ENCODE data around the gene CDK19. TPM values are rescaled to one million over a fixed set of nuclear protein-coding genes. Genes with fewer than 3 reads are reported as not detected.

The CDK19 gene
- total and polyA plus RNA-seq, 2 of the 13 experiments (the other 11 are each of a cell fraction or from before 2014, with no cell fraction given), result 13.4 to 27.0 TPM

DNA sequence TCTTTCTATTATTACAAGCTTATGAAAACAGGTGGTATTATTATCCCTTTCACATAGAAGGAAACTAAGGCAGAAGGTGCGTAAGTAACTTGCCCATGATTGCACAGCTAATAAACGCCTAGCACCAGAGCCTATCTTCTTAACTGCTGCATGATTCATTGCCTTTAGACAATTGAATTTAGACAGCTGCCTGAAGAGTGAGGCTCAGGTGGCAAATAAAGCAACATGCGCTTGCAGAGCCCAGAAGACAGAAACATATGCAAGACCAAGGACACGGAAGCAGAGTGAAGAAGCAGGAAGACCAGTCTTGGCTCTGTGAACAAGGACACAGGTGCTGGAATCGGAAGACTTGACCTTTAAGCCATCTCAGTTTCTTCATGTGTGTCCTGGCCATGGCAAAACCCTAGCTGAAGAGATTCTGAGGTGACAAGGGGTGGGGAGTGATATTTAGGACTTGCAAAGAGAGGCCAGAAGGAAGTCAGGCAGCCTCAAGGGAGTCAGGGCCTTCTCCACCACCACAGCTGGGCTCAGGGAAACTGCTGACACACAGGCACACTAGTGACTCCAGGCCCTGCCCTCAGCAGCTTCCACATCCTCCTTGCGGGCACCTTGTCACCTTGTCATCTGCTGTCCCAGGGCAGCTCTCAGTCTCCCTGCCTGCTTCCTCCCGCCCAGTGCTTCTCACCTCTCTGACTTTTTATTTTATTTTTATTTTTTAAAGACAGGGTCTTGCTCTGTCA is 247.1 kb downstream of the CDK19 start (continued):
- TF ChIP-seq CBX2 (IDR thresholded peaks at IDR 0.05; ENCODE audit: low read depth, low read length), result no peak
- TF ChIP-seq CBX2 (CRISPR knock-in tag; IDR thresholded peaks at IDR 0.05; ENCODE audit: low read depth), result no peak
- TF ChIP-seq ZFY (CRISPR knock-in tag; IDR thresholded peaks at IDR 0.05), result 0 out of 2 replicates have a peak, but pooled peaks have one; percentile 13
- no peak for TF ChIP-seq EP300 (IDR thresholded peaks at IDR 0.05; ENCODE audit: low read depth in 2 of 2, low read length in 2 of 2)
- TF ChIP-seq EP300 (CRISPR knock-in tag; IDR thresholded peaks at IDR 0.05; ENCODE audit: borderline replicate concordance), result no peak
- 0 out of 2 replicates have a peak, but pooled peaks have one; percentile 40 for TF ChIP-seq PHF8 (CRISPR knock-in tag; IDR thresholded peaks at IDR 0.05)
- TF ChIP-seq KDM5A (IDR thresholded peaks at IDR 0.05; ENCODE audit: borderline replicate concordance, low read length), result no peak
- TF ChIP-seq CCDC6 (CRISPR knock-in tag; IDR thresholded peaks at IDR 0.05), result no peak
- TF ChIP-seq, protein P1, sequence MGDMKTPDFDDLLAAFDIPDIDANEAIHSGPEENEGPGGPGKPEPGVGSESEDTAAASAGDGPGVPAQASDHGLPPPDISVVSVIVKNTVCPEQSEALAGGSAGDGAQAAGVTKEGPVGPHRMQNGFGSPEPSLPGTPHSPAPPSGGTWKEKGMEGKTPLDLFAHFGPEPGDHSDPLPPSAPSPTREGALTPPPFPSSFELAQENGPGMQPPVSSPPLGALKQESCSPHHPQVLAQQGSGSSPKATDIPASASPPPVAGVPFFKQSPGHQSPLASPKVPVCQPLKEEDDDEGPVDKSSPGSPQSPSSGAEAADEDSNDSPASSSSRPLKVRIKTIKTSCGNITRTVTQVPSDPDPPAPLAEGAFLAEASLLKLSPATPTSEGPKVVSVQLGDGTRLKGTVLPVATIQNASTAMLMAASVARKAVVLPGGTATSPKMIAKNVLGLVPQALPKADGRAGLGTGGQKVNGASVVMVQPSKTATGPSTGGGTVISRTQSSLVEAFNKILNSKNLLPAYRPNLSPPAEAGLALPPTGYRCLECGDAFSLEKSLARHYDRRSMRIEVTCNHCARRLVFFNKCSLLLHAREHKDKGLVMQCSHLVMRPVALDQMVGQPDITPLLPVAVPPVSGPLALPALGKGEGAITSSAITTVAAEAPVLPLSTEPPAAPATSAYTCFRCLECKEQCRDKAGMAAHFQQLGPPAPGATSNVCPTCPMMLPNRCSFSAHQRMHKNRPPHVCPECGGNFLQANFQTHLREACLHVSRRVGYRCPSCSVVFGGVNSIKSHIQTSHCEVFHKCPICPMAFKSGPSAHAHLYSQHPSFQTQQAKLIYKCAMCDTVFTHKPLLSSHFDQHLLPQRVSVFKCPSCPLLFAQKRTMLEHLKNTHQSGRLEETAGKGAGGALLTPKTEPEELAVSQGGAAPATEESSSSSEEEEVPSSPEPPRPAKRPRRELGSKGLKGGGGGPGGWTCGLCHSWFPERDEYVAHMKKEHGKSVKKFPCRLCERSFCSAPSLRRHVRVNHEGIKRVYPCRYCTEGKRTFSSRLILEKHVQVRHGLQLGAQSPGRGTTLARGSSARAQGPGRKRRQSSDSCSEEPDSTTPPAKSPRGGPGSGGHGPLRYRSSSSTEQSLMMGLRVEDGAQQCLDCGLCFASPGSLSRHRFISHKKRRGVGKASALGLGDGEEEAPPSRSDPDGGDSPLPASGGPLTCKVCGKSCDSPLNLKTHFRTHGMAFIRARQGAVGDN (CRISPR knock-in tag; IDR thresholded peaks at IDR 0.05), result peak; percentile 78
- no peak for TF ChIP-seq MEIS1 (CRISPR knock-in tag; IDR thresholded peaks at IDR 0.05; ENCODE audit: borderline replicate concordance)
- TF ChIP-seq YY1 (IDR thresholded peaks at IDR 0.05; ENCODE audit: insufficient read depth, insufficient replicate concordance, low read depth, low read length), result no peak
- TF ChIP-seq, protein P2, sequence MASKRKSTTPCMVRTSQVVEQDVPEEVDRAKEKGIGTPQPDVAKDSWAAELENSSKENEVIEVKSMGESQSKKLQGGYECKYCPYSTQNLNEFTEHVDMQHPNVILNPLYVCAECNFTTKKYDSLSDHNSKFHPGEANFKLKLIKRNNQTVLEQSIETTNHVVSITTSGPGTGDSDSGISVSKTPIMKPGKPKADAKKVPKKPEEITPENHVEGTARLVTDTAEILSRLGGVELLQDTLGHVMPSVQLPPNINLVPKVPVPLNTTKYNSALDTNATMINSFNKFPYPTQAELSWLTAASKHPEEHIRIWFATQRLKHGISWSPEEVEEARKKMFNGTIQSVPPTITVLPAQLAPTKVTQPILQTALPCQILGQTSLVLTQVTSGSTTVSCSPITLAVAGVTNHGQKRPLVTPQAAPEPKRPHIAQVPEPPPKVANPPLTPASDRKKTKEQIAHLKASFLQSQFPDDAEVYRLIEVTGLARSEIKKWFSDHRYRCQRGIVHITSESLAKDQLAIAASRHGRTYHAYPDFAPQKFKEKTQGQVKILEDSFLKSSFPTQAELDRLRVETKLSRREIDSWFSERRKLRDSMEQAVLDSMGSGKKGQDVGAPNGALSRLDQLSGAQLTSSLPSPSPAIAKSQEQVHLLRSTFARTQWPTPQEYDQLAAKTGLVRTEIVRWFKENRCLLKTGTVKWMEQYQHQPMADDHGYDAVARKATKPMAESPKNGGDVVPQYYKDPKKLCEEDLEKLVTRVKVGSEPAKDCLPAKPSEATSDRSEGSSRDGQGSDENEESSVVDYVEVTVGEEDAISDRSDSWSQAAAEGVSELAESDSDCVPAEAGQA (IDR thresholded peaks at IDR 0.05; ENCODE audit: low read depth), result no peak
- TF ChIP-seq, protein P2 (CRISPR knock-in tag; IDR thresholded peaks at IDR 0.05; ENCODE audit: borderline replicate concordance), result no peak
- no peak for TF ChIP-seq ZSCAN20 (CRISPR knock-in tag; IDR thresholded peaks at IDR 0.05; ENCODE audit: borderline replicate concordance)
- TF ChIP-seq, protein P3, sequence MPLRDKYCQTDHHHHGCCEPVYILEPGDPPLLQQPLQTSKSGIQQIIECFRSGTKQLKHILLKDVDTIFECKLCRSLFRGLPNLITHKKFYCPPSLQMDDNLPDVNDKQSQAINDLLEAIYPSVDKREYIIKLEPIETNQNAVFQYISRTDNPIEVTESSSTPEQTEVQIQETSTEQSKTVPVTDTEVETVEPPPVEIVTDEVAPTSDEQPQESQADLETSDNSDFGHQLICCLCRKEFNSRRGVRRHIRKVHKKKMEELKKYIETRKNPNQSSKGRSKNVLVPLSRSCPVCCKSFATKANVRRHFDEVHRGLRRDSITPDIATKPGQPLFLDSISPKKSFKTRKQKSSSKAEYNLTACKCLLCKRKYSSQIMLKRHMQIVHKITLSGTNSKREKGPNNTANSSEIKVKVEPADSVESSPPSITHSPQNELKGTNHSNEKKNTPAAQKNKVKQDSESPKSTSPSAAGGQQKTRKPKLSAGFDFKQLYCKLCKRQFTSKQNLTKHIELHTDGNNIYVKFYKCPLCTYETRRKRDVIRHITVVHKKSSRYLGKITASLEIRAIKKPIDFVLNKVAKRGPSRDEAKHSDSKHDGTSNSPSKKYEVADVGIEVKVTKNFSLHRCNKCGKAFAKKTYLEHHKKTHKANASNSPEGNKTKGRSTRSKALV (CRISPR knock-in tag; IDR thresholded peaks at IDR 0.05), result no peak
- 0 out of 2 replicates have a peak, but pooled peaks have one; percentile 26 for TF ChIP-seq ZSCAN25 (CRISPR knock-in tag; IDR thresholded peaks at IDR 0.05)

All from HepG2 (cell line).